ENCODE data around the gene IFIT2.
"Not testable (repeated sequence)": the region's sequence is repeated elsewhere in the genome, so short reads cannot be mapped to it uniquely, and the experiment has no call there.

IFIT2 gene

DNA sequence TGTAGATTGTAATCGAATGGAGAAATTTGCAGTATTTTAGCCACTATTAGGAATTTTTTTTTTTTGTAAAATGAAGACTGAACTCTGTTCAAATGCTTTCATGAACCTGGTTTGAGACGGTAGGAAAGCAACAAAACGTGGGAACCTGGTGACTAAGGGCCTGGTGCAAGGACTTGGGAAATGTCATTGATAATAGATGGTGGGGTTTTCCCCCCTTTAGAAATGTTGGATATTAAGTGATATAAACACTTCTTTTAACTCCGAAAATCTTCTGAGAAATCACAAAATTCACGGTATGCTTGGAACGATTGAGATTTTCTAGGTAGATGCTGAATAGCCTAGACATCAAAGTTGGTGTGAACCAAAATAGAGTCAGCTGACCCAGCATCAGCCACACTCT is 6.4 kb downstream of the IFIT2 start:
- Mint-ChIP-seq H3K36me3 (ENCODE audit: low read depth) (peaks cover 7% of the 10 kb centered on the region), H3K4me3 (no peak overlapping the region), H3K27ac (no peak overlapping the region), H3K9me3 (no peaks in the 10 kb centered on the region), H3K27me3 (ENCODE audit: low read depth) (peaks cover 41% of the 10 kb centered on the region), H3K4me1 (ENCODE audit: low read depth) (peaks cover 4% of the 10 kb centered on the region)

DNA sequence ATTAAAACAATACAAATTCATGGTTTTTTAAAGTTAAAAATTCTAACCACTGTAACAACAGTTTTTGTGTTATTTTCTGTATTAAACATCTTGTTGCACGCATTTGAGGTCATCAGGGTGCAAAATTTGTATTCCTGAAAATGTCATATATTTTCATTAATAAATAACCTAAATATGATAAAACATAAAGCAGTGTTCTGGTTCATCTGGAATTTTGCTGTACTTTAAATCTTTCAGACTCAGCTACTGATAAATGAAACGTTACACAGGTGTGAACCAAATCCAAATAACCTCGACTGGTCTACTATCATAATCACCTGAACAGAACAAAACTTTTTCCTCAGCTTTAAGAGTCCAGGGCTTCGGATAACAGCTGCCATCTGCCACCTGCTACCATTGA is 6.9 kb downstream of the IFIT2 start:
- H3K36me3 Mint-ChIP-seq (ENCODE audit: low read depth): peaks cover 7% of the 10 kb centered on the region
- H3K4me3 Mint-ChIP-seq: no peak overlapping the region
- peaks cover 4% of the 10 kb centered on the region for H3K4me1 Mint-ChIP-seq (ENCODE audit: low read depth)
- no peak overlapping the region for H3K27ac Mint-ChIP-seq
- no peaks in the 10 kb centered on the region for H3K9me3 Mint-ChIP-seq
- peaks cover 41% of the 10 kb centered on the region for H3K27me3 Mint-ChIP-seq (ENCODE audit: low read depth)

DNA sequence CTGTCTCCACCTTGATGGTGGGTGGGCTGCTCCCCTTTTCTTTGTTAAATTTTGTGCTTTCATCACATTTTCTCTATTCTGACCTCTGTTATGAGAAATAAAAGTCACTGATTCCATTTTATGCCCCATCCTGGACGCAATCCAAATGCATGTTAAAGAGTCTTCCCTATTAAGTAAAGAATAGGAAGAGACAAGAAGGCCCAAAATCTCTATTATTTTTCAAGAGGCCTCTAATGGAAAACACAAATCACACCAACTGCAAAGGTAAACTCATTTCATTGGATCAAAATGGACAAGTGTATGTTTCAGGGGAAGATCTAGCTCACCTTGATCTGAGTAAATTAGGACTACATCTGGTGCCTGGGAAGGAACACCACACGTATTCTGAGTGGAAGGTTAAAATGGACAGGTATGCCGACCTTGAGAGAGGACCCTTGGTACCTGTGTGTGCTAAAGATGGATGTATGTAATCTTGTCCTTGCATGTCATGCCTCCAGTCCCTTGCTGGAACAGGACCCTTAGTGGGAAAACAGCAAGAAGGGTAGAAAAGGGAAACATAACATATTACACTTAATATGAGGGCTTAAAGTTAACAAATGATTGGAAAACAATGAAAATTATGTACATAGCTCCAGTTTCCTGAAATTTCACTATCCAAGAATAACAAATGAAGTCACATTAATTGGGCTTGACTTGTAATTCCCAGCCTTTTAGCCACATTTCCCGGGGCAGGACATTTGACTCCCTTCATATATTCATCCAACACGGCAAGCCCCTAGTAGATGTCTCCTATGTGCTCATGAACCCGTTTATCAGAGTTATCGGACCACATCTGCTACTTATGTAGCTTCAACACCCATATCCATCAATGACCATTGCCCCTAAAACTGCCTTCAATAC is 7.6 kb downstream of the IFIT2 start:
- H3K27ac Mint-ChIP-seq: no peak overlapping the region
- H3K9me3 Mint-ChIP-seq: no peaks in the 10 kb centered on the region
- no peaks in the 10 kb centered on the region for H3K4me1 Mint-ChIP-seq (ENCODE audit: low read depth)
- peaks cover 39% of the 10 kb centered on the region for H3K27me3 Mint-ChIP-seq (ENCODE audit: low read depth)
- peaks cover 3% of the 10 kb centered on the region for H3K36me3 Mint-ChIP-seq (ENCODE audit: low read depth)
- H3K4me3 Mint-ChIP-seq: no peak overlapping the region

DNA sequence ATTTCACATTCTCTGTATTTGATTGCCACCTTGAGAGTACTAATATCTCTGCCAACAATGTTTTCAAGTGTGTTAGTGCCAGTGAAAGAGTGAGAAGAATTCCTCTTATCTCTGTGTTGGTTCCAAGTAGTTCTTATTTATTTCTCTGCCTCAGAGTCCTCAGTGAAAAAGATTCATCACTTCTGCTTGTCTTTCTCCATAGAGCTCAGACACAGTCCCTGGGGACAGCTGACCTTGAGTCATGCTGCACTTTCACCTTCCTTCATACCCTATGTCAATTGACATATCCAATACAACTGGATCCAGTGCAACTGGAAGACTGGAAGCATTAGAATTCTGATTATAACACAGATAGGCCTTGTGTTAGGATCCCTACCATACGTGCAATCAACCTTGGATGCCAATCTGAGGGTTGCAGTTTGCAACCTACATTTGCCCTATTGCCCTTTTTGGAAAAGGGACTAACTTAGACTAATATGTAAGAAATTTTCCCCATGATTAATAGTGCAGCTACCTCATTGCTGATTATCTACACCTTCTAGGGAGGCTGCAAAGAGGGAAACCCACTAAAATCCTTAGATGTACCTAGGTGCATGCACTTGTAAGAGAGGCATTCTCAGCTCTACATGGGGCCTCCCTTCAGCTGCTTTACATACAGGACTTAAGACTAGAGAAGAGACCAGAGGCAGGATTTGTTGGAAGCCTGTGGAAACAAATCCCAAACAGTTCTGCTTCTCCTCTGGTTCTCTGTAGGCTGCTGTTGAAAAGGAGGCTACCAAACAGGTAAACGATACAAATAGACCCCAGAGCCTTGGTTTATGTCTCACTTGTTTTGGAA is 8.4 kb downstream of the IFIT2 start:
- Mint-ChIP-seq H3K27ac (no peak overlapping the region), H3K4me3 (no peak overlapping the region), H3K27me3 (ENCODE audit: low read depth) (peaks cover 38% of the 10 kb centered on the region), H3K36me3 (ENCODE audit: low read depth) (peaks cover 3% of the 10 kb centered on the region), H3K9me3 (no peaks in the 10 kb centered on the region), H3K4me1 (ENCODE audit: low read depth) (no peaks in the 10 kb centered on the region)

DNA sequence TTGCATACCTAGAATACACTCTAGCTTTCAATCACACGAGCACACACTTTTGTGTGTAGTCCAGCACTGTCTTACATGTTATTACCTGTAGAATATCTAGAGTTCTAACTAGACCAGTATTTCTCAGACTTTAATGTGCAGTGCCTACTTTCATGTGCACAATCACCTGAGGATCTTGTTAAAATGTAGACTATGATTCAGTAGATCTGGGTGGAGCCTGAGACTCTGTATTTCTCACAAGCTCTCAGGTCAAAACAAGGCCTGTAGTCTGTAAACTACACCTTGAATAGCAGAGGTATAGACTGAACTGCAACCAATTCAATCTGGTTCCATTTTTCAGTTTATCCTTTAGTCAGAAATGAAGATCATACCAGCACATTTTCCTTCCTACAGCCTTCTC is 11.1 kb downstream of the IFIT2 start:
- no peaks in the 10 kb centered on the region for H3K4me1 Mint-ChIP-seq (ENCODE audit: low read depth)
- H3K36me3 Mint-ChIP-seq (ENCODE audit: low read depth): peaks cover 1% of the 10 kb centered on the region
- H3K27me3 Mint-ChIP-seq (ENCODE audit: low read depth): peaks cover 50% of the 10 kb centered on the region
- peaks cover 7% of the 10 kb centered on the region for H3K9me3 Mint-ChIP-seq
- no peak overlapping the region for H3K27ac Mint-ChIP-seq
- no peak overlapping the region for H3K4me3 Mint-ChIP-seq

DNA sequence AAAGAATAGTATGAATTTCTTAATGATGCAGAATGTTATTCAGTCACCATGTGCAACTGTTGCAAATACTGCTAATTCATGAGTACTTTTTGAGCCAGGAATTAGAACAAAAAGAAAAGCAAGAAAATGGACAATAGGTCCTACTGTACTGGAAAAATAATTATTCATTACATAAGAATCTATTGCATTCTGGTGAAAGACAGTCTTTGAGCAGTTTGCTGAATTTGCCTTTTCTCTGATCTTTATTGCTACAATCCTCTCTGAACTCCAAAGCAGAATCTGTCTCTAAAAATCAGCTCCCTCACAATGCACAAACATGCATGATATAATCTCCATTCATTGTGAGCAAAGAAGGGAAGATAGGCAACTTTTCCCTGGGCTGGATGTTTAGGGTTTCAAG is 12.8 kb downstream of the IFIT2 start:
- Mint-ChIP-seq H3K9me3 (peaks cover 12% of the 10 kb centered on the region), H3K4me1 (ENCODE audit: low read depth) (no peaks in the 10 kb centered on the region), H3K27ac (no peak overlapping the region)

DNA sequence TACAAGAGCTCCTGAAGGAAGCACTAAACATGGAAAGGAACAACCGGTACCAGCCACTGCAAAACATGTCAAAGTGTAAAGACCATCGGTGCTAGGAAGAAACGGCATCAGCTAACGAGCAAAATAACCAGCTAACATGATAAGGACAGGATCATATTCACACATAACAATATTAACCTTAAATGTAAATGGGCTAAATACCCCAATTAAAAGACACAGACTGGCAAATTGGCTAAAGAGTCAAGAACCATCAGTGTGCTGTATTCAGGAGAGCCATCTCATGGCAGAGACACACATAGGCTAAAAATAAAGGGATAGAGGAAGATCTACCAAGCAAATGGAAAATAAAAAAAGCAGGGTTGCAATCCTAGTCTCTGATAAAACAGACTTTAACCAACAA is 16.2 kb downstream of the IFIT2 start:
- not testable (repeated sequence) for H3K4me1 Mint-ChIP-seq (ENCODE audit: low read depth); H3K36me3 Mint-ChIP-seq (ENCODE audit: low read depth); H3K4me3 Mint-ChIP-seq; H3K27ac Mint-ChIP-seq
- H3K27me3 Mint-ChIP-seq (ENCODE audit: low read depth): peaks cover 76% of the 10 kb centered on the region
- H3K9me3 Mint-ChIP-seq: peaks cover 12% of the 10 kb centered on the region

More for the DNA sequence above, 12.8 kb downstream of the IFIT2 start:
- Mint-ChIP-seq H3K27me3 (ENCODE audit: low read depth) (peaks cover 62% of the 10 kb centered on the region), H3K4me3 (no peak overlapping the region), H3K36me3 (ENCODE audit: low read depth) (peaks cover 1% of the 10 kb centered on the region)

DNA sequence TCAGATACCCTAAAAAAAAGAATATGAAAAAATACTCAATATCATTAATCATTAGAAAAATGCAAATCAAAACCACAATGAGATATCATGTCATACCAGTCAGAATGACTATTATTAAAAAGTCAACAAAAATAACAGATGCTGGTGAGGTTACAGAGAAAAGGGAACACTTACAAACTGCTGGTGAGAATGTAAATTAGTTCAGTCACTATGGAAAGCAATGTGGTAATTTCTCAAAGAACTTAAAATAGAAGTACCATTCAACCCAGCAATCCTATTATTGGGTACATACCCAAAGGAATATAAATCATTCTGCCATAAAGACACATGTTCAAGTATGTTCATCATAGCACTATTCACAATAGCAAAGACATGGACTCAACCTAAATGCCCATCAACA is 23.2 kb downstream of the IFIT2 start:
- peaks cover 23% of the 10 kb centered on the region for H3K4me1 Mint-ChIP-seq (ENCODE audit: low read depth)

DNA sequence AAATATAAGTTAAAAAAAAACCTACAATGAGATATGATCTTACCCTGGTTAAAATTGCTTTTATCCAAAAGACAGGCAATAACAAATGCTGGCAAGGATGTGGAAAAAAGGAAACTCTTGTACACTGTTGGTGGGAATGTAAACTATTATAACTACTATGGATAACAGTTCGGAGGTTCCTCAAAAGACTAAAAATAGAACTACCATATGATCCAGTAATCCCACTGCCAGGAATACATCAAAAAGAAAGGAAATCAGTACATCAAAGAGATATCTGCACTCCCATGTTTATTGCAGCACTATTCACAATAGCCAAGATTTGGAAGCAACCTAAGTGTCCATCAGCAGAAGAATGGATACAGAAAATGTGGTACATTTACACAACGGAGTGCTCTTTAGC is 24.0 kb downstream of the IFIT2 start:
- H3K36me3 Mint-ChIP-seq (ENCODE audit: low read depth): peaks cover 14% of the 10 kb centered on the region
- H3K4me1 Mint-ChIP-seq (ENCODE audit: low read depth): peaks cover 25% of the 10 kb centered on the region
- not testable (repeated sequence) for H3K9me3 Mint-ChIP-seq, H3K4me3 Mint-ChIP-seq, H3K27ac Mint-ChIP-seq
- peaks cover 48% of the 10 kb centered on the region for H3K27me3 Mint-ChIP-seq (ENCODE audit: low read depth)

More for the DNA sequence above, 23.2 kb downstream of the IFIT2 start:
- not testable (repeated sequence) for H3K4me3 Mint-ChIP-seq, H3K27ac Mint-ChIP-seq, H3K9me3 Mint-ChIP-seq
- Mint-ChIP-seq H3K36me3 (ENCODE audit: low read depth) (peaks cover 12% of the 10 kb centered on the region), H3K27me3 (ENCODE audit: low read depth) (peaks cover 45% of the 10 kb centered on the region)

DNA sequence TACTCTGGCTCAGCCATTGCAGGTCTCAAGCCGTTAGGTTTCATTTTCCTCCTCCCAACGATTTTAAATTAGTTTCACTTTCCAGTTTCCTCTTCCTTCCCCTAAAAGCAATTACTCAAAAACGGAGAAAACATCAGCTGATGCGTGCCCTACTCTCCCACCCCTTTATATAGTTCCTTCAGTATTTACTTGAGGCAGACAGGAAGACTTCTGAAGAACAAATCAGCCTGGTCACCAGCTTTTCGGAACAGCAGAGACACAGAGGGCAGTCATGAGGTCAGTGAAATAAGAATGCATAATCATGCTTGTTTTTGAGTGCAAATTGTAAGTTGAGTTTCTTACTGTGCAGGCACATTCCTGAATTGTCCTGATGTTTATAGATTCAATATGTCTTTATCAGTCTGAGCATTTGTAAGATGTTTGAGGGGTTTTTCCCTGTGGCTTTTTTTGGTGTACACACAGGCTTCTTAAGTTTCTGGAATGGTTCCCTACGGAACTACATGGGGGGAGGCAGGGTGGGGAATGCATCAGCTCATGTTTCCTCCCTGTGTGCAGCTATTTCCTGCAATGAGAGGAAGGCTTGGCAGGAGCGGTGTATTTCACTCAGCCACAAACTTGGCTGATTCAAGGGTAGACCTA is 26.1 kb downstream of the IFIT2 start, which contains the start of gene IFIT3:
Gene IFIT3, plus strand, starts transcription at position 195 of the 639 bp plus-strand sequence. Its CDS starts 77 bp downstream, at position 272.
- Mint-ChIP-seq H3K27ac (peak within 1 kb of the TSS; percentile 76), H3K4me1 (ENCODE audit: low read depth) (peaks cover 38% of the 10 kb centered on the region), H3K36me3 (ENCODE audit: low read depth) (peaks cover 14% of the 10 kb centered on the region), H3K9me3 (peaks cover 5% of the 10 kb centered on the region), H3K4me3 (peak within 1 kb of the TSS; percentile 86), H3K27me3 (ENCODE audit: low read depth) (peaks cover 39% of the 10 kb centered on the region)

DNA sequence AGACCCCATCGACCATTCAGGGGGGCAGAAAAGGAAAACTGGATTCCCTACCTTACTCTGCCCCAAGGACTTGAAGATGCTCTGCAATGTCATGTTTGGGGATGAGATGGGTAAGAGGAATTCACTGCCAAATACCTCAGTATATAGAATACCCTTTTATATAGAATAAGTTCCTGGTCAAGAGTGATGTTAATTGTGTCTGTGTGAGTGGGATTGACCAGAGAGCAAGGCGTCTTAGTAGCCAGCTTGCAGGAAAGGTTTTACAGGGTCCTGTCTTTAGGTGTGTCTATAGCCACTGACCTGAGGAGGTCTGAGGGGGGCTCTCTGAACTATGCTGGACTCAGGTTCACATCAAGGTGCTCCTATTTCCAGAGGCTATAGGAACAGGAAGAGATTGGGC is 27.3 kb downstream of the IFIT2 start:
- Mint-ChIP-seq H3K27me3 (ENCODE audit: low read depth) (peaks cover 32% of the 10 kb centered on the region), H3K4me3 (peak overlapping the region; percentile 86), H3K9me3 (peaks cover 3% of the 10 kb centered on the region), H3K27ac (no peak overlapping the region), H3K36me3 (ENCODE audit: low read depth) (peaks cover 12% of the 10 kb centered on the region), H3K4me1 (ENCODE audit: low read depth) (peaks cover 49% of the 10 kb centered on the region)

DNA sequence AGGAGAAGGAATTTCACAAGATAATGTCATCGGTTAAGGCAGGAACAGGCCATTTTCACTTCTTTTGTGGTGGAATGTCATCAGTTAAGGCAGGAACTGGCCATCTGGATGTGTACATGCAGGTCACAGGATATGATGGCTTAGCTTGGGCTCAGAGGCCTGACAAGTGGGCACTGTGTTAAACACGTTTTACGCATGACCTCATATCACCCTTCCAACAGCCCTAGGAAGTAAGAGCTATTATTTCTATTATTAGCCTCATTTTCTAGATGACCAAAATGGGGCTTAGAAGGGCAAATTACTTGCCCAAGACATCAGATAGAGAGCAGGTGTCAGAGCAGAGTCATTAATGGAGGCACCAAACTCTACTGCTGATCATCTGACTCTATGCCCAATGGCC is 28.2 kb downstream of the IFIT2 start:
- not testable (repeated sequence) for H3K27ac Mint-ChIP-seq; H3K36me3 Mint-ChIP-seq (ENCODE audit: low read depth); H3K9me3 Mint-ChIP-seq
- Mint-ChIP-seq H3K4me3 (peak overlapping the region; percentile 41), H3K27me3 (ENCODE audit: low read depth) (peaks cover 31% of the 10 kb centered on the region), H3K4me1 (ENCODE audit: low read depth) (peaks cover 52% of the 10 kb centered on the region)

DNA sequence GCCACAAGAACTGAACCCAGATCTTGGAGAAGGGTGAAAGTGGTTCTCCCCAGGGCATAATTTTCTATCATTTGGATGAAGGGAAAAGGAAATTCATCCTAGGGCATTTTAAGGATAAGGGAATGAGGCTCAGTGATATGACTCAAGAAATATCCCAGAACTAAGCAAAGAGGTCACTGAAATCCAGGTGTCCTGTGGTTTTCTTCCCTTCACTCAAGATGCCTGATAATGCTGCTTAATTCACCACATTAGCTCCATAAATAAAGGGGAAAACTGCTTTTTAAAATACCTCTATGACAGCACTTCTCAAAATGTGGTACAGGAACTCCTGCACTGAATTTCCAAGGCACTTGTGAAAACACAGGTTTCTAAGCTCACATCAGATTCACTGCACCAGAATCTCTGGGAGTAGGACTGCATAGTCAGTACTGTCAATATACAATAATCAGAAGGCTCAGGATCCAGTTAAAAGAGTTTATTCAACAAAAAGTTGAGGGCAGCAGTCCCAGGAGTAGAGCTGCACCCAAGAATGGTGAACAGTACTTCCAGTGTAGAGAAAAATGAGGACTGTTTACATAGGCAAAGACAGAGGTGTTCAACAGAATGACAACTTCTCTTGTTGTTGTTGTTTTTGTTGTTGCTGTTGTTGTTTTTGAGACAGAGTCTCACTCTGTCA is 28.8 kb downstream of the IFIT2 start:
- no peaks in the 10 kb centered on the region for H3K9me3 Mint-ChIP-seq

More for the DNA sequence above, 28.8 kb downstream of the IFIT2 start:
- Mint-ChIP-seq H3K27me3 (ENCODE audit: low read depth) (peaks cover 38% of the 10 kb centered on the region), H3K4me3 (peak overlapping the region; percentile 7), H3K27ac (peak overlapping the region; percentile 10), H3K4me1 (ENCODE audit: low read depth) (peaks cover 54% of the 10 kb centered on the region), H3K36me3 (ENCODE audit: low read depth) (peaks cover 10% of the 10 kb centered on the region)
